Measurements from ENCODE around the gene CDH22.

Gene CDH22

DNA sequence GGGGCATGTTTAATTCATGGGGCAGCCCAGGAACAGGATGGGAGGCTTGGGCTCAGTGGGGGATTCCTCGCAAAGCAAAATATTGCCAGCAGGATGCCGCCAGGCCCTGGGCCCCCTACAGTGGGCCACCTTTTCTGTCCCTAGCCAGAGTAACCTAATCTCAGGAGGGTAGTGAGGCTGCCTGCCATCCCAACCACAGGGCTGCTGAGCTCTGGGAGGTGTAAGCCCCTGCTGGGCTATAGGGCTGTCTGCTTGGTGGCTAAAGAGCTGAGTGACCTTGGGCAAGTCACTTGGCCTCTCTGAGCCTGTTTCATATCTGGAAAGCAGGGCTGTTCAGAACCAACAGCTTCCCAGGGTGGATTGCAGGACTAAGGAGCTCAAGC is 35.7 kb upstream of the CDH22 start:
- no peak for DNase-seq

DNA sequence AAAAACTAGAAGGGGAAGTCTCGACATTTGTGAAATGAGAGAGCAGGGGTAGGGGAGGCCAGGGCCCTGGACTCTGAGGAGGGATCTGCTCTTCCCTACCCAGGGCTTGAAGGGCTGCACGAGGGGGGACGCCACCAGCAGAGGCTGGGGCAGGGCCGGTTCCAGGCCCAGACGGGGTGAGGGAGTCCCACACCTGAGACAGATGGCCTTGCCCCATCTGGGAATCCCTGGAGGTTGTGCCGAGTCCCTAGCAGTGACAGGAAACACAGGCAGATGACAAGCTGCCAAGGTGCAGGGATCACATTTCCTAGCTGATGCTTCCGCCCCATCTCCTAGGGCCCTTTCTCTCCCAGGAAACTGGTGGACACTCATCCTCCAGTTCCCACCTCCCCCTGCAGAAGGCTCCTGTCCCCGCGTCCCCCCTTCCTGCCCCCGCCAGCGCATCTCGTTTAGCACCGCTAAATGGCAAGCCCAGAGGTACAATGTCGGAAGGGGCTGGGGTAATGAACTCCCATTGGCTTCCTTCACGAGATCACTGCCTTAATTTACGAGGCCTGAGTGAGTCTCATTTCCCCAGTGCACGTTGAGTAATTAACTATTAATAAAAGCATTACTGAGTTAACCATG is 35.2 kb upstream of the CDH22 start:
- no peak for DNase-seq

DNA sequence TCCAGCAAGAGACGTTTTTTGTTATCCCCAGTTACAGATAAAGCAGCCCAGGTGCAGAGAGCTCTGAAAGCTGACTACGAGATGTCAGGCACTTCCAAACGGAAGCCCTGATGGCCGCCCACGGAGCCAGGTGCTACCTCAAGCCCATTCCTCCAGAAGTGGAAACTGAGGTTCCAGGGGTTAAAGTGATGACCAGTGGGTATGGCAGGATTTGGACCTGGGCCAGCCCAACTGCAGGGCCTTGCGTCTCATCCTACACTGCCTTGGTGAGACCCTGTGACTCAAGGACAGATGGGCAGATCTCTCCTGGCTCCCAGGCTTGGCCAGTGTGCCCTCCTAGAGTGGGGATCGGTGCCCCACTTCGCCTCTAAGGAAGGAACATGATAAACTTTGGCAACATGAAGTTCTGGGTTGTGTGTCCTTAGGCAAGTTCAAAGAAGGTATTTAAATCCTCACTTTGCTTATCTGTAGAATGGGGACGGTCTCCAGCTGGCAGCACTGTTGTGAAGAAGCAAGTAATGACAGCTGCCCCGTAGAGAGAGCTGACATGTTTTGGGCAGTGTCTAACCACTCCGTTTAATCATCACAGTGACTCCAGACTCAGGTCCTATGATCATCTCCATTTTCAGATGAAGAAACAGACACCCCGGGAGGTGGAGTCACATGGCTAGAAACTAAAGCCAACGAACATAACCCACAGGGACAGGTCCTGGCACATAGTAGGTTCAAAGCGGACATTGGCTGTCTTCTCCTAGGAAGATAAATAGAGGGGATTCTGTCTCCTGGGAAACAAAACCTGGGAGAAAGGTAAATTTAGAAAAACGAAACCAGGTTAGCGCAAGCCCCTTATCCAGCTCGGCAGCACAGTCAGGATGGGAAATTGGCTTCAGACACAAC is 34.4 kb upstream of the CDH22 start:
- no peak for DNase-seq

DNA sequence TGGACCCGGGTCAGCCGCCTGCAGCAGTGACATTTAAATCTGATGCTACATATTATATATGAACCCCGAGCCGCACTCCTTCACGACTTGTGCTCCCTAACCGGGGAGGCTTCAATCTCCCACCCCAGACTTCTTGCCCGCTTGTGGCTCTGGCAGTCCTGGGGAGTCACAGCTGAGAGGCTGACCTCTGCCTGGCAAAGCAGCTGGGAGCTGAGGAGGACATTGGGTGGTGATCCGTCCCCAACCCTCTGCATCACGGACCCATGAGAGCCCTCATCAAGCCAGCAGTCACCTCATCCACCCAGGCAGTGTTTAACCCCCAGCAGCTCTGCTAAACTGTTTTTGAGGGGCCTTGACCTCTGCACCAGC is 33.7 kb upstream of the CDH22 start:
- no peak for DNase-seq

DNA sequence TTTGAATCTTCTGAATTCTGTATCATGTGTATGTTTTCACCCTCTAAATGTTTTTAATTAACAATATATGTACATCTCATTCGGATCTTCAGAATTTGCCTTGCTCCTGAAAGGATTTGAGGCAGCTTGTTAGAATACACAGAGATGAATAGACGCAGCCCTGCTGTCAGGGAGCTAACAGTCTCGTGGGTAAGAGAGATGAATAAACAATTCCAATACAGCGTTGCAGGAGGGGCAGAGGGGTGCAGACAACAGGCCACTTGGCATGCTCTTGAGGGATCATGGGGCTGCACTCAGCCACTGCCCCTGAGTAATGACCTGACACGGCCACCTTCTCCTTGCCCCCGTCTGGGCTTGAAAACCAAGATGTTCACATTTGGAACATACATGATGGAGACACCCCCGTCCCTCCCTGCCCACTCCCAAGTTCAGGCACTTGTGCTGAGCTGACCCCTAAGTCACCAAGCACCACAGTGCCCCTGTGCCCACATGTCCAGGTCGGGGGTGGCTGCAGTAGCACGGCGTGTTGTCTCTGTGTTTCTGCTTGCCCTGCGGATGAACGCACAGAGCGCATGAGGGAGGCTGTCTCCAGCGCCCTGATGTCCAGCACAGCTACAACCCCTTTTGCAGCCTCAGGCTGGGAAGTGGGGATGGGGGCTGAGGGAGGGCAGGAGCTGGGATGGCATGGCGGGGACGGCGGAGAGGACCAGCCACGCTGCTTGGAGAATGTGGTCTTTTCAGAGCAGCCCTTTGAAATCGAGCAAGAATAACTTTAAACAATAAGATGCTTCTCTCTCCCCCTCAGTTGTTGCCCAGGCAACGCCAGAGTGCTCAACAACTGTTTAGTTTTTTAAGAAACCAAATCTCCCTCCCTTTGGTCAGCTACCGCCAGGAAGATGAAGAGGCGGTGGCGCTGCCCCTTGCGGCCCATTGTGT is 33.0 kb upstream of the CDH22 start:
- no peak for DNase-seq

DNA sequence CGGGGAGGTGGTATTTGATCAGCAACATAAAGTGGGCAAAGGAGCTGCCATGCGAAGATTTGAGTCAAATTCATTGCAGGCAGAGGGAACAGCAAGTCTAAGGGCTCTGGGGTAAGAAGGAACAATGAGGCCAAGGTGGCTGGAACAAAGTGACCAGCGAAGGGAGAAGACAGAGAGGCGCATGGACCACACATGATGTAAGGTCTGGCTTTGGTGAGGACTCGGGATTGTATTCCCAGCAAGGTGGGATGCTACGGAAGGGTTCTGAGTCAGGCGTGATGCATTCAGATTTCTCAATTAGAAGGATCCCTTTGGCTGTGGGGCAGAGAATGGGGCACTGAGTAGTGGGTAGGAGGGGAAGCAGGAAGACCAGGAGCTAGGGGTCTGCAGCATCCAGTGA is 30.7 kb upstream of the CDH22 start:
- no peak for DNase-seq

DNA sequence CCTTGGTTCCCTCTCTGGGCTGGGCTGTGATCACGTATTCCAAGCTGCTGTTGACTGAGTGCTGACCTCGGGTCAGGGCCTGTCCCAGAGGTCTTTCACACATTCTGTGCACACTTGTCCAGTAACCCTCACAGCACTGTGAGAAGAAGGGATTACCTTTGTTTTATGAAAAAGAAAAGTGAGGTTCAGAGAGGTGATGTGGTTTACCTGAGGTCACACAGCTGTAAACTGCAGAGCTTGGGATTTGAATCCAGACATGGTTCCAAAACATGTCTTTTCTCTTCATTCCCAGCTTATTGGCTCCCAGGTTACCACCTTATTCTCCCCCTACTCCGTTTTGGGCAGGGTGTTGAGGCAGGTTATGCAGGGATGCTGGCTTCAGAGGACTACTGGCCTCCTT is 28.4 kb upstream of the CDH22 start:
- no peak for DNase-seq

DNA sequence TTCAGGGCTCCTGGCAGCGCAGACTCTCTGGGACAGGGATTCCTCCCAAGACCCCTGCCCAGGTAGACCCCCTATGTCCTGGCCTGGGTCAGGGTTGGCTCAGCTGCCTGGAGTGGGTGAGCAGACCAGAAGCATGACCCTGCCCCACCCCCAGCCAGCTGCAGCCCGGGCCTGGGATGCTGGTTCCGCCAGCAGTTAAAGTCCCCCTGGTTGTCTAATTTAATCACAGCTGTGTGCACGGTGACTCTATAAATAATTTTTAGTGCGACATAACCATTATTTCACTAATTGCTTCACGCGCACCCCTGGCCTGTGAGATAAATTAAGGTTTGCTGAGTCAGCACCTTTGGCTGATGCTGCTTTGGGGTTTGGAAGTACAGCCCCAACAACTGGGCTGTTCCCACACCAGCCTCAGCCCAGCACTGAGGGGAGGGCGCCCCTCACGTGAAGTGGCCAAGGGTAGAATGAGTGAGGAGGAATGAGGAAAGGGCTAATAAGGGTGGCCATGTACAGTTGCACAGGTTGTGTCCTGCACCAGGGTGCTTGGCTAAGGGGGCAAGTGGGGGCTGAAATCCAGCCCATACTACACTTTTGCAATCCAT is 26.1 kb upstream of the CDH22 start:
- no peak for DNase-seq

DNA sequence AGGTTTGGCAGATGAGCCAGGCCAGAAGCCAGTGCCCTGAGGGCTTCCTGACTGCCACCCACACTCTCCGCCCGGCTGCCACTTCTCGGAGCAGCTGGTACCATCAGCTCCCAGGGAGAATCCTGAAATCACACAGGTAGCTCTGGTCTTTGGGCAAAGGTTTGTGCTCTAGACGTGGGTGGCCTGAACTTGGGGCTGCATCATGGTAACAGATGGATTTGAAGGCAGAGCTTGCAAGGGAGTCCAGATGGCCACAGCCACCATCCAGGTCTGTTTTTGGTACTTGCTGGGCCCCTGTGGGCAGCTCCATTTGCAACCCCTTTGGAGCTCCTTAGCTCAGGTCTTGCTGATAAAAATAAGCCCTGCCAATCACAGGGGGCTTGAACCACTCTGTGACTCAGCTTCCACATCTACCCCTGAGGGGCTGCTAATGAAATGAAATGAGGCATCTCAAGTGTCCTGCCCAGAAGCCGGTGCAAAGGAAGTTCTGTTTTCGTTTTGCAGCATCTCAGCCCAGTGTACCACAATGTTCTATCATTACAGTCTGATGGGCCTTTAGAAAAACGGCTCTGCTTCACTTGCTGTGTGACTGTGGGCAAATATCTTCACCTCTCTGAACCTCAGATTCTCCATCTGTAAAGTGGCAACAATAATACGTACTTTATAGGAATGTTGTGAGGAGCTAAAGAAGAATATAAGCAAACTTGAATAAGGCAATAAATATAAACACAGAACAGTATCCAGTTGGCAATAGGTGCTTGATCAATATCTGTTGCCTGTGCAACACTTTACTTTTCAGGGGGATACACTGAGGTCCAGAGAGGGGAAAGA is 25.1 kb upstream of the CDH22 start:
- DNase-seq: no peak

DNA sequence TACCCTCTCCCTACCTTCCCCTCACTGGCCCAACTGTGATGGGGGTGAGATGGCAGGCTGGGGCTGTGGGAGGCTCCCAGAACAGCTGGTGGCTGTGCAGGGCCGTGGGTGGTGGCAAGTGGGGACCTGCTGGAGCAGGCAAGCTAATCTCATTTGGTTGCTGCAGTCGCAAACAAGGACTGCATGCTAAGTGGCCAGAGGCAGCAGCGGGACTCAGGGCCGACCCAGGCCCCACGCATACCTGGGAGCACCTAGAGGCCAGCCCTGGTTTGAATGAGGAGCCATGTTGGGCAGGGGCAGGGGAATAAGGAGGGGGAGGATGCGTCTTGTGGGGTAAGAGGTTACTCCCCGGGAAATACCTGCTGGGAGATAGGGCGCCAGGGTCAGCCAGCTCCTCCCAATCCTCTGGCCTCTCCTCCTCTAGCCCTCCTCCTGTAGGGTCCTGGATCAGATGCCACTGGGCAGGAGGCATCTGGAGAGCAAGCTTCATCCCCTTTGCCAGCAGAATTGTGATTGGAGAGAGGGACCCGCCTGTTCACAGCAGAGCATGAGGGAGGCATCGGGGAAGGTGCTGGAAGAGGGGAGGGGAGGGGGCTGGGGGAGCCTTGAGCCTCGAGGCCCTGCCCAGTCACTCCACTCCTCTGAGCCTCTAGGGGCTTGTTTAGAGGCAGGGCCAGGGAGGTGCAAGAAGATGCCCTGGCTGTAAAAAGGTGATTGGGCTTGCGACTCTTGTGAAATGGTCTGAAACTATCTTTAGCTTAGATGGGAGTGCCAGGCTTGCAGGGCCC is 24.3 kb upstream of the CDH22 start:
- no peak for DNase-seq

DNA sequence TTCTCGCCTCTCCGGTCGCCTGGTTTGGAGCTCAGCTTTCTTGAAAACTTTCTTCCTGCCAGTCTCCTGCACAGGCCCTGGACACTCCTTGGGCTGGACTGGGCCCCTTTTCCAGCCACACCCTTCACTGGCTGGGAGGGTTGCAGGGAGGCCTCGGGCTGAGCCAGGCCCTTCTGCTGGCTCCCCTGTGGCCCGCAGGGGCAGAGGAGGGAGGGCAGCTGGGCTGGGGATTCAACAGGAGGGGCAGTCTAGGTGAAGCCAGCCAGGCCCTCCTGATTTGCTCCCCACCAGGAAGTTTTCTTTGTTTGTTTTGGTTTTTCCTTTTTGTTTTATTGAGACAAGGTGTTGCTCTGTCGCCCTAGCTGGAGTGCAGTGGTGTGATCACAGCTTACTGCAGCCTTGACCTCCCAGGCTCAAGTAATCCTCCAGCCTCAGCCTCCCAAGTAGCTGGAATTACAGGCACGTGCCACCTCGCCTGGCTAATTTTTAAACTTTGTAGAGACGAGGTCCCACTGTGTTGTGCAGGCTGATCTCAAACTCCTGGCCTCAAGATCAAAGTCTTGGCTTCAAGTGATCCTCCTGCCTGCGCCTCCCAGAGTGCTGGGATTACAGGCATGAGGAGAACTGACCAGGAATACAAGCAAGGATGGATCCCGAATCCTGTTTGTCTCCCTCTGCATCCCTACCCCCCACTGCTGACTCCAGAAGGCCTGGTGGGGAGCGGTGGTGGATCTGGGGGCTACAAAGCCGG is 23.5 kb upstream of the CDH22 start:
- no peak for DNase-seq

DNA sequence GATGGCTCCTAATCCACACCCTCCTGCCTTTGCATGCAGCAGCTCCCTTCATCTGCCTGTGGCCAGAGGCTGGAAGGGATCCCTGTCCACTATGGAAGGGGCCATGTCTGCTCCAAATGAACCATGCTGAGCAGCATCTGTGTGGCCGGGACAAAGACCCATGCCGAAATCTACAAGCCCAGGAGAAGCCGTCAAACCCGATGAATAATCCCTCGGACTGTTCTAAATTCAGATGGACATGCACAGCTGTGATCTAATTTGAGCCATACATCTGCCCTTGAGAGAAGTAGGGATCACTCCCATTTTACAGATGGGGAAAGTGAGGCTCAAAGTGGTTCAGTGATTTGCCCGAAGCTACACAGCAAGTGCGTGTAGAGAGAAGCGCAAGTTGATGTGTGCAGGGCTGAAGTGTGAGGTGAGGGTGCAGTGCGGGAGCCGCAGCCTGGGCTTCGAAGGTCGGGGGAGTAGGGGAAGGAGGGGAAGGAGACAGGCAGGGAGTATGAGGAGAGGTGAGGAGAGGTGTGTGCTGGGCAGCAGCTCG is 22.6 kb upstream of the CDH22 start:
- no peak for DNase-seq

DNA sequence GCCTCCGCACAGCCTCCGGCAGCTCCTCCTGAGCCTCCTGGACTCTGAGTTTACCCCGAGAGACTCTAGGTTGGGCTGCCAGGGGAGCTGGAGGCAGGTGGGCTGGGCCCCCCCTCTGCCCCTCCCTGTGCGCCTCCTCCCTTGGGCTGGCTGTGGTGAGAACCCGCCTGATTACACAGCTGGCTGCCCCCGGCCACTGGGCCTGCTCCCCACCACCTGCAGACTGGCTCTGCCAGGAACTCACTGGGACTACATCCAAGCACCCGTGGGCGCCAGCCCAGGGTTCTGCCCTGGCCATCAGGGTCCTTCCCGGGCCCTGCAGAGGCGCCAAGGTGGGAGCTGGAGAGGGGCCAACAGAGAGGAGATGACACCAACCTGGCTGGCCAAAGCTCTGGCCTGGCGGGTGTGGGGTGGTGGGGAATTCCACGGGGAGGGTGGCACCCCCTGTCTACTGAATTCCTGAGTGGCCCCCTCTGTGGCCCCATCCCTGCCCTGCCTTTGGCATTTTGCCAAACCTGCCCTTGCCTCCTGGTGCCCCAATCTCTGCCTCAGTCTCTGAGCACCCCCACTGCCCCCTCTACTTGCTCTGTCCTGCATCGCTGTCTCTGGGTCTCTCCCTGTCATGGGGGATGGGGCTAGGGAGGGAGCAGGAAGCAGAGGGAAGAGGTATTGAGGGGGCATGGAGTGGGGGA is 21.9 kb upstream of the CDH22 start:
- DNase-seq: no peak

DNA sequence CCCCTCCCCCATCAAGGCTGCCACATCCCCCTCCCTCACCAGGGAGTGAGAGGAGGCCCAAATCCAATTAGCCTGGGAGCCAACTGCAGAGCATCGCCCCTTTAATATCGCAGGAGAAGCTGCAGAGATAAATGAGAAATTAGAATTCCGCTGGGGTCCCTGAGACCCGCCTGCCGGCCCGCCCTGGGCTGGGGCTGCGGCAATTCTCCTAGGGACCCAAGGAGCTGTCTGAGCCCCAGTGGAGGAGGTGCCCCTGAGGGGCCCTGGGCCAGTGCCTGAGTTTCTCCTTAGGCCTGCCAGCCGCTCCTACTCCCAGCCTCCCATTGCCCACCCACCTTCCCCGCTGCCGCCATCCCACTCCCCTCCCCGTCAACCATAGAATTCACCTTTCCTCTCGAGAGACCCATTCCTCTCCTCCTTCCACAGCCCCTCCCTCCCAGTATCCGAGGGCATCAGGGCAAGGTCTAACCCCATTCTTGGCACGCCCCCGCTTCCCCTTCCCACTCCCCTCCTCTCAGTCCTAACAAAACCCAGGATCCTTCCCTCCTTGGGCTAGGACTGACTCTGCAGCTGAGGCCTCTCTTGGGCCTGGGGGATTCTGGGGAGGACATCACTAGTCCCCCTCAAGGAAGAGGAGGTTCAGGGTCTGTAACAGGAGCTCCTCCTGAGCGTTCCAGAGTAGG is 20.0 kb upstream of the CDH22 start:
- no peak for DNase-seq

DNA sequence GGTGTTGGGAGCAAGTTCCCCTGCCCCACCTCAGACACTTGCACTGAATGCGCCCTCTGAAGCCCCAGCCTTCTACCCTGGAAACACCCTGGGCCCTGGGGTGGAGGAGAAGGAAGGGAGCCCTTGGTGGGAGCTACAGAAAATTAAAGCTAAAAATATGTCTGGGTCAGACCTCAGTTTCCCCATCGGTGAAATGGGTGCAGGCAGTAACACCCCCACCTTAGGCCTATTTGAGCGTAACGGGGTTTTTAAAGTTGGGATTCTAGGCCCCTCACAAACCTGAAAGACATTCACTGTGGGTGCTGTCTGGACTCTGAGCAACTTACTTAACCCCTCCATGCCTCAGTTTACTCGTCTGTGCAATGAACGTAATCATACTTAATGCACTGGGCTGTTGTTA is 19.3 kb upstream of the CDH22 start:
- DNase-seq: no peak

DNA sequence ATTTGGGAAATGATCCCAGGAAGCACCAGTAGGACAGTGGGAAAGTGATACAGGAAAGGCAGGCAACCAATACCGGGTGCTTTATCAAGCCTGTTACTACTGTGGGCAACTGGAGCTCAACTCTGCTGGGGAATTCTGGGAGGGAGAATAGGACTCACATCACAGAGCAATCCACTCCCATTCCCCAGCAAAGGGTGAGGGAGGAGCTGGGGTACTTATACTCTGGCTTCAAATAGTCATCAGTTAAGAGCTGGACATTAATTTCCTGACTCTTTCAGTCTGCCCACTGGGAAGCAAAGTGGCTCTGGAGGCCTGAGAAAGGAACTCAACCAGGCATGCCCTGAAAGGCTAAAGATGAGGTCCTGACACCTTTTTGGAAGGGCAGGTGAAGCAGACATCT is 17.5 kb upstream of the CDH22 start:
- DNase-seq: no peak

DNA sequence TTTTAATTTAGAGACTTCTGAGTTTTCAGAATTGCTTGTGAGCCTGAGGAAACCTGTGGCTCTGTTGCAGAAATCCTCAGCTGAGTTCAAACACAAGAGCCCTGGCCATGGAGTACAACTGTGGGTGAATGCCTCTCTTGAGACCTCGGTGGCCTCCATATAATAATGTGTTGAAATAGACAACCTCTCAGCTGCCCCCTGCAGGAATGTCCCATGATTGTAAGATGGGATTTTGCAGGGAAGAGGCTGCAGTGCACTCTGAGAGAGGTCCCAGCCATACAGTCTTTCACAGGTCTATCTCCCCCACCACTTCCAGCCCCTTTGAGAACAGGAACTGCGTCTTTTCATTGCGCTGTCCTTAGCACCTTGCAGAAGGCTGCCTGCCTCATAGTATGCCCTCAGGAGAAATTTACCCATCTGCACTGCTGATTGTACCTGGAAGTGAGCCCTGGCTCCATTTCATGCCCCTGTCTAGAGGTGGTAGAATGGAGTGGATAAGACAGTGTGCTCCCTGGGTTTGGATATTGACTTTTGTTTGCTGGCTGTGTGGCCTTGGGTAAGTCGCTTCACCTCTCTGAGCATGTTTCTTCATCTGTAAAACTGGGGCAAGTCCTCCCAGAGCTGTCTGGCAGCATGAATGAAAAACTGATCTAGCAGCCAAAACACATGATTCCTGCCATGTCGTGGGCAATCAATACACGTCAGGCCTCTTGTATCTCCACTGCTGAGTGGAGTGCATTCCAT is 16.8 kb upstream of the CDH22 start:
- DNase-seq: peak; percentile 6

DNA sequence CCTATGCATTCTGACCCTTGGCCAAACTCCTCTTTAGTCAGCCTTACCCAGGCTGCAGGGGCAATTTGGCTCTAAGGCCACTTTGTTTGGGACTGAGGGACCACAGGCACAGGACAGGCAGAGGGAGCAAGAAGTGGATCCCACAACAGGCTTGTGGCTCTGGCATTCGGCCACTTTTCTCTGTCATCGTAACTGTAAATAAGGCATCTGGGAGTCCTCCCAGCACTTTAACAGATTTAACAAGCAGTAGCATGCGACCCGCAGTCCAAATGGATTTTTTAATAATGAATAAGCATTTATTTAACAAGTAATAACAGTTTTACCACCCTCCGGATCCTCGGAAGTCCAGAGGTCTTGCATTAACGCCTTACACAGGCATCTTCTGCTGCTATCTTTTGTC is 16.1 kb upstream of the CDH22 start:
- no peak for DNase-seq
